ENCODE measurements around the gene SFRP5. TPM values are rescaled to one million over a fixed set of nuclear protein-coding genes. Genes with fewer than 3 reads are reported as not detected.

SFRP5 gene
- total and polyA plus RNA-seq, 2 of the 13 experiments (the other 11 are each of a cell fraction or from before 2014, with no cell fraction given), result 0.32 to 1.7 TPM

- TF ChIP-seq NFE2L1 (CRISPR knock-in tag; IDR thresholded peaks at IDR 0.05; ENCODE audit: borderline replicate concordance) (no peak), SP4 (CRISPR knock-in tag; IDR thresholded peaks at IDR 0.05) (no peak), ARNT (IDR thresholded peaks at IDR 0.05) (no peak), KLF16 (CRISPR knock-in tag; IDR thresholded peaks at IDR 0.05) (no peak), SAP130 (CRISPR knock-in tag; IDR thresholded peaks at IDR 0.05; ENCODE audit: low read depth) (no peak)
- TF ChIP-seq, protein P1, sequence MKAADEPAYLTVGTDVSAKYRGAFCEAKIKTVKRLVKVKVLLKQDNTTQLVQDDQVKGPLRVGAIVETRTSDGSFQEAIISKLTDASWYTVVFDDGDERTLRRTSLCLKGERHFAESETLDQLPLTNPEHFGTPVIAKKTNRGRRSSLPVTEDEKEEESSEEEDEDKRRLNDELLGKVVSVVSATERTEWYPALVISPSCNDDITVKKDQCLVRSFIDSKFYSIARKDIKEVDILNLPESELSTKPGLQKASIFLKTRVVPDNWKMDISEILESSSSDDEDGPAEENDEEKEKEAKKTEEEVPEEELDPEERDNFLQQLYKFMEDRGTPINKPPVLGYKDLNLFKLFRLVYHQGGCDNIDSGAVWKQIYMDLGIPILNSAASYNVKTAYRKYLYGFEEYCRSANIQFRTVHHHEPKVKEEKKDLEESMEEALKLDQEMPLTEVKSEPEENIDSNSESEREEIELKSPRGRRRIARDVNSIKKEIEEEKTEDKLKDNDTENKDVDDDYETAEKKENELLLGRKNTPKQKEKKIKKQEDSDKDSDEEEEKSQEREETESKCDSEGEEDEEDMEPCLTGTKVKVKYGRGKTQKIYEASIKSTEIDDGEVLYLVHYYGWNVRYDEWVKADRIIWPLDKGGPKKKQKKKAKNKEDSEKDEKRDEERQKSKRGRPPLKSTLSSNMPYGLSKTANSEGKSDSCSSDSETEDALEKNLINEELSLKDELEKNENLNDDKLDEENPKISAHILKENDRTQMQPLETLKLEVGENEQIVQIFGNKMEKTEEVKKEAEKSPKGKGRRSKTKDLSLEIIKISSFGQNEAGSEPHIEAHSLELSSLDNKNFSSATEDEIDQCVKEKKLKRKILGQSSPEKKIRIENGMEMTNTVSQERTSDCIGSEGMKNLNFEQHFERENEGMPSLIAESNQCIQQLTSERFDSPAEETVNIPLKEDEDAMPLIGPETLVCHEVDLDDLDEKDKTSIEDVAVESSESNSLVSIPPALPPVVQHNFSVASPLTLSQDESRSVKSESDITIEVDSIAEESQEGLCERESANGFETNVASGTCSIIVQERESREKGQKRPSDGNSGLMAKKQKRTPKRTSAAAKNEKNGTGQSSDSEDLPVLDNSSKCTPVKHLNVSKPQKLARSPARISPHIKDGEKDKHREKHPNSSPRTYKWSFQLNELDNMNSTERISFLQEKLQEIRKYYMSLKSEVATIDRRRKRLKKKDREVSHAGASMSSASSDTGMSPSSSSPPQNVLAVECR (CRISPR knock-in tag; IDR thresholded peaks at IDR 0.05; ENCODE audit: borderline replicate concordance), result no peak
Measured at GRCh38 chr10:97766996-97767924, 4.5 kb downstream of the SFRP5 start (continued).

- WGBS (ENCODE audit: low lambda C conversion rate), result 93% methylated on average over 12 of the region's 13 CpGs
- no peak overlapping the region for H3K27ac ChIP-seq (ENCODE audit: extremely low read length, insufficient read depth, low read length)
- no TSS peak for BruUV-seq (replicated peaks)
- H3K9ac ChIP-seq (ENCODE audit: insufficient read depth, low read depth, low read length), result no peak overlapping the region
- H3K4me1 ChIP-seq (ENCODE audit: insufficient read depth, low read length), result peaks cover 40% of the 10 kb centered on the region
- H3K79me2 ChIP-seq (ENCODE audit: insufficient read depth, low read length), result no peaks in the 10 kb centered on the region
- H2AFZ ChIP-seq (ENCODE audit: low read length), result no peak overlapping the region
- no peaks in the 10 kb centered on the region for H4K20me1 ChIP-seq (ENCODE audit: insufficient read depth, low read length)
- DNase-seq (ENCODE audit: low spot score) (no peak), FAIRE-seq (no peak), ATAC-seq (no peak)
- POLR2A ChIA-PET, result no interaction called here
- H3K4me2 ChIP-seq (ENCODE audit: low read depth, low read length), result no peak overlapping the region
- no peaks in the 10 kb centered on the region for H3K9me3 ChIP-seq (ENCODE audit: low read length)
- intact Hi-C loops (cut with micrococcal nuclease; ENCODE audit: unreplicated experiment), result no loop called here
- CTCF ChIA-PET (ENCODE audit: low intra/inter-chr PET ratio, low total read pairs), result no interaction called here
- H3K4me3 ChIP-seq (replicated peaks in 1 of 3; ENCODE audit: insufficient read depth in 1 of 3, low read depth in 2 of 3, low read length in 3 of 3), result no peak overlapping the region
- TF ChIP-seq ATM (IDR thresholded peaks at IDR 0.05; ENCODE audit: borderline replicate concordance) (no peak), ZNF891 (CRISPR knock-in tag; IDR thresholded peaks at IDR 0.05) (no peak), ZBTB38 (CRISPR knock-in tag; IDR thresholded peaks at IDR 0.05) (no peak), ZBTB26 (CRISPR knock-in tag; IDR thresholded peaks at IDR 0.05; ENCODE audit: borderline replicate concordance) (no peak)
- H3K27me3 ChIP-seq (ENCODE audit: control insufficient read depth in 1 of 2, insufficient read depth in 2 of 2, low read length in 2 of 2), result peaks cover 2 to 13% of the 10 kb centered on the region in 2 experiments; a peak in 3 of 5 replicates
- in situ Hi-C loops (cut with HindIII; ENCODE audit: extremely low pct_ligation_motif_present, low pct_unique_long_range_greater_than_20kb), result no loop called here
- peaks cover 0 to 4% of the 10 kb centered on the region in 2 experiments; a peak in 1 of 5 replicates for H3K36me3 ChIP-seq (replicated peaks in 1 of 2; ENCODE audit: control insufficient read depth in 1 of 2, insufficient read depth in 2 of 2, low read length in 2 of 2)
Measured at GRCh38 chr10:97766106-97766810, 5.5 kb downstream of the SFRP5 start.
